SK-N-SH (cell line): ENCODE measurements around the gene ALX3. TPM values are rescaled to one million over a fixed set of nuclear protein-coding genes. Genes with fewer than 3 reads are reported as not detected.

Source experiments
- CTCF ChIA-PET: fragments of 300-600, 350-600 bp; formaldehyde crosslinking; extraction: SDS; loops from one replicate; lab custom pipeline; 2021; lab: Yijun Ruan, JAX
- POLR2A ChIA-PET: fragments of 350-600 bp; sonication (Branson Sonifier 250); formaldehyde crosslinking; extraction: SDS; loops from one replicate; lab custom pipeline; 2020; ENCODE audit warnings: antibody characterized with exemption, inconsistent platforms; lab: Yijun Ruan, JAX
- DNase-seq: peaks from one replicate; pipeline ENCODE4 v3.0.0; 2012
- H2AFZ ChIP-seq: fragments of 200-600 bp; sonication (generic); 2 replicates; pipeline ENCODE4 v1.8.1; 2016; ENCODE audit warnings: antibody characterized with exemption, mild to moderate bottlenecking, low read depth
- H3F3A ChIP-seq: fragments of 200-600 bp; sonication (generic); replicated peaks from 2 replicates; pipeline ENCODE3; 2016; ENCODE audit warnings: antibody characterized with exemption, mild to moderate bottlenecking; ENCODE audit not compliant: insufficient read depth
- H3K27ac ChIP-seq, 2 experiments: fragments of 200-500 bp in 1 of 2; fragments of 200-600 bp in 1 of 2; sonication (Bioruptor generic) in 1 of 2; sonication (generic), shearing (Covaris generic) in 1 of 2; 2 replicates each; pipeline versions ENCODE4 v1.5.1 to v1.6.1; 2014 to 2016; ENCODE audit warnings: low read depth in 2 of 2, inconsistent platforms in 1 of 2, low read length in 1 of 2, mild to moderate bottlenecking in 1 of 2, mixed read lengths in 1 of 2
- H3K27me3 ChIP-seq: fragments of 200-600 bp; sonication (generic), shearing (Covaris generic); 2 replicates; pipeline ENCODE4 v1.6.1; 2016; ENCODE audit warnings: mixed run types; ENCODE audit not compliant: insufficient read depth
- H3K36me3 ChIP-seq, 2 experiments: fragments of 200-500 bp in 1 of 2; fragments of 200-600 bp in 1 of 2; sonication (Bioruptor generic) in 1 of 2; sonication (generic) in 1 of 2; replicated peaks in 1 of 2; 2 replicates each; pipeline versions ENCODE3 to v1.5.1; 2014 to 2016; ENCODE audit warnings: low read length in 1 of 2, mild to moderate bottlenecking in 1 of 2; ENCODE audit not compliant: insufficient read depth in 2 of 2, control insufficient read depth in 1 of 2
- H3K4me1 ChIP-seq, 2 experiments: fragments of 200-500 bp in 1 of 2; fragments of 200-600 bp in 1 of 2; sonication (Bioruptor generic) in 1 of 2; sonication (generic), shearing (Covaris generic) in 1 of 2; 2 replicates each; pipeline versions ENCODE4 v1.5.1 to v1.6.1; 2014 to 2016; ENCODE audit warnings: low read depth in 1 of 2, low read length in 1 of 2, mixed run types in 1 of 2; ENCODE audit not compliant: insufficient read depth in 2 of 2, control insufficient read depth in 1 of 2
- H3K4me2 ChIP-seq: fragments of 200-600 bp; sonication (generic), shearing (Covaris generic); 2 replicates; pipeline ENCODE4 v1.6.1; 2017; ENCODE audit warnings: mixed run types
- H3K4me3 ChIP-seq, 2 experiments: fragments of 200-500 bp in 1 of 2; fragments of 200-600 bp in 1 of 2; sonication (Bioruptor generic) in 1 of 2; sonication (generic), shearing (Covaris generic) in 1 of 2; 2 replicates each; pipeline versions ENCODE4 v1.5.1 to v1.8.1; 2014 to 2016; ENCODE audit warnings: low read depth in 2 of 2, inconsistent platforms in 1 of 2, low read length in 1 of 2, mild to moderate bottlenecking in 1 of 2, mixed read lengths in 1 of 2, moderate library complexity in 1 of 2
- H3K79me2 ChIP-seq: fragments of 200-600 bp; sonication (generic); 2 replicates; pipeline ENCODE4 v1.8.1; 2017; ENCODE audit warnings: mild to moderate bottlenecking; ENCODE audit not compliant: insufficient read depth
- H3K9ac ChIP-seq: fragments of 200-600 bp; sonication (generic); 2 replicates; pipeline ENCODE4 v1.6.1; 2017; ENCODE audit warnings: mixed run types
- H3K9me2 ChIP-seq: fragments of 200-600 bp; sonication (generic); 2 replicates; pipeline ENCODE4 v1.6.1; 2017; ENCODE audit warnings: mixed run types
- H3K9me3 ChIP-seq: fragments of 200-600 bp; sonication (generic); 2 replicates; pipeline ENCODE4 v1.6.1; 2017; ENCODE audit warnings: mixed run types, mild to moderate bottlenecking, moderate library complexity
- H4K20me1 ChIP-seq: fragments of 200-600 bp; sonication (generic); 2 replicates; pipeline ENCODE4 v1.6.1; 2017; ENCODE audit warnings: mild to moderate bottlenecking, mixed run types; ENCODE audit not compliant: insufficient read depth
- CHD2 ChIP-seq: fragments of 150-350 bp; IDR thresholded peaks from 2 replicates; pipeline ENCODE4 v1.6.1; 2018; ENCODE audit warnings: low read length; ENCODE audit not compliant: partially characterized antibody
- EP300 ChIP-seq, 2 experiments: IDR thresholded peaks; 2 replicates each; pipeline versions ENCODE4 v1.4.0 to v1.6.1; 2012; ENCODE audit warnings: borderline replicate concordance in 1 of 2, low read depth in 1 of 2, low read length in 1 of 2
- EZH2phosphoT487 ChIP-seq: fragments of 200-600 bp; sonication (generic); IDR thresholded peaks from 2 replicates; pipeline ENCODE4 v1.6.1; 2017; ENCODE audit warnings: low read depth, mixed run types, mild to moderate bottlenecking, antibody characterized with exemption, moderate library complexity, borderline replicate concordance
- FOXJ3 ChIP-seq: sonication (generic); formaldehyde crosslinking; IDR thresholded peaks from 2 replicates; pipeline ENCODE4 v1.5.1; 2020; ENCODE audit warnings: mild to moderate bottlenecking, missing genetic modification reagents
- GABPA ChIP-seq: IDR thresholded peaks from 2 replicates; pipeline ENCODE4 v1.4.0; 2012; ENCODE audit warnings: low read depth, mild to moderate bottlenecking
- GATA2 ChIP-seq: sonication (generic); formaldehyde crosslinking; IDR thresholded peaks from 2 replicates; pipeline ENCODE4 v1.5.0; 2020; ENCODE audit warnings: mild to moderate bottlenecking, missing genetic modification reagents
- JUND ChIP-seq: IDR thresholded peaks from 2 replicates; pipeline ENCODE4 v1.4.0; 2012
- POLR2AphosphoS5 ChIP-seq: IDR thresholded peaks from 2 replicates; pipeline ENCODE4 v1.6.1; 2012; ENCODE audit warnings: low read depth, low read length
- RAD21 ChIP-seq: IDR thresholded peaks from 2 replicates; pipeline ENCODE4 v1.6.1; 2012; ENCODE audit warnings: mild to moderate bottlenecking, low read length
- RXRA ChIP-seq: IDR thresholded peaks from 2 replicates; pipeline ENCODE4 v1.4.0; 2012; ENCODE audit warnings: low read depth, mild to moderate bottlenecking, borderline replicate concordance
- SMC3 ChIP-seq: IDR thresholded peaks from 2 replicates; pipeline ENCODE4 v1.6.1; 2012; ENCODE audit warnings: low read depth, low read length, improper control_type of control experiment
- TAF1 ChIP-seq: IDR thresholded peaks from 2 replicates; pipeline ENCODE4 v1.6.1; 2012; ENCODE audit warnings: low read depth, mild to moderate bottlenecking, low read length, moderate library complexity, borderline replicate concordance
- TCF12 ChIP-seq: IDR thresholded peaks from 2 replicates; pipeline ENCODE4 v1.4.0; 2012
- YY1 ChIP-seq: IDR thresholded peaks from 2 replicates; pipeline ENCODE4 v1.4.0; 2012; ENCODE audit warnings: low read depth, mild to moderate bottlenecking
- WGBS: methylation state at CpG from one replicate; pipeline ENCODE4 v1.1.6; 2017; ENCODE audit warnings: low lambda C conversion rate; 5-methylcytosine and 5-hydroxymethylcytosine counted together
- polyA plus RNA-seq, 3 experiments: library from polyadenylated mRNA; depleted of rRNA; stranded (reverse); fragments of >200 nt; gene quantifications; 2 replicates each; pipeline ENCODE4 v1.2.3, GENCODE V29; 2012
- TF ChIP-seq, protein P1 (sequence below): IDR thresholded peaks from 2 replicates; pipeline ENCODE4; 2012
- TF ChIP-seq, protein P2 (sequence below): fragments of 200-600 bp; sonication (generic); IDR thresholded peaks from 2 replicates; pipeline ENCODE4 v1.6.1; 2017; ENCODE audit warnings: antibody characterized with exemption, mild to moderate bottlenecking, moderate library complexity
- TF ChIP-seq, protein P3 (sequence below): IDR thresholded peaks from 2 replicates; pipeline ENCODE4 v1.4.0; 2012; ENCODE audit warnings: low read depth
- TF ChIP-seq, protein P4 (sequence below): fragments of 150-350 bp; IDR thresholded peaks from 2 replicates; pipeline ENCODE4 v1.6.1; 2016; ENCODE audit warnings: mild to moderate bottlenecking, low read depth, low read length

The ALX3 gene
- polyA plus RNA-seq, 1 of the 3 experiments (the other 2 are of a cell fraction): not detected

DNA sequence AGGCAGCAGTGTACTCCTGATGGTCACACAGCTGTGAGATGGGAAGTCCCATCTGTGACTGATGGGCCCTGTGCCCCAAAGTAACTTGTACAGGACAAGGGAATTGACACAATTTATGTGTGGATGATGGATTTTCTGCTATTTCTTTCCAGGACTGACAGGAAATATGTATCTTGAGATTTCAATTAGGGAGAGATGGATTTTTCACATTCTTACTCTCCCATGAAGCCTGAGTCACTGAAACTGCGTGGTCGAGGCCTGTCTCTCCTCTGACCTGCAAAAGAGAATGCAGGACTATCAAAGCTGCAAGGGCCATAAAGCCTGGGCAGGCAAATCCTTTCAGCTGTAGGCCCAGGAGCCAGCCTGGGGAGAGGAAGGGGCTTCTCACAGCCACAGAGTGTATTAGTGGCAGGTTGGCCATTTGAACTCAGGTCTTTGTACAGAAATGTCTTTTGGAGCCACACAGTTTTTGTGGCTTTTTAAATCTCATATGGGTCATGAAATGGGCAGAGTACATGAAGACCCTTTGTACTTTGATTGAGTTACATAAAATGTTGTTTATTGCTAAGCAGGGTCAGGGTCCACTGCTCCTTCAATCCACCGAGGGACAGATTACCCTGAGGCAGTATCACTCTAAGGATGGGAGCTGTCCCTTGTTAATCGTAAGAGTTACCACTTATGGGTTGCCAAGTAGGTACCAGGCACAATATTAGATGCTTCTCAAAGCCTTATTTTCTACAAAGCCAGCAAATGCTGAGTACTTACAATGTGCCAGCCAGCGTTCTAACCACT is 14.8 kb downstream of the ALX3 start (continued):
- TF ChIP-seq, protein P1, sequence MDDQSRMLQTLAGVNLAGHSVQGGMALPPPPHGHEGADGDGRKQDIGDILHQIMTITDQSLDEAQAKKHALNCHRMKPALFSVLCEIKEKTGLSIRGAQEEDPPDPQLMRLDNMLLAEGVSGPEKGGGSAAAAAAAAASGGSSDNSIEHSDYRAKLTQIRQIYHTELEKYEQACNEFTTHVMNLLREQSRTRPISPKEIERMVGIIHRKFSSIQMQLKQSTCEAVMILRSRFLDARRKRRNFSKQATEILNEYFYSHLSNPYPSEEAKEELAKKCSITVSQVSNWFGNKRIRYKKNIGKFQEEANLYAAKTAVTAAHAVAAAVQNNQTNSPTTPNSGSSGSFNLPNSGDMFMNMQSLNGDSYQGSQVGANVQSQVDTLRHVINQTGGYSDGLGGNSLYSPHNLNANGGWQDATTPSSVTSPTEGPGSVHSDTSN: peak; percentile 93
- TF ChIP-seq, all 33 proteins: peak for 11

DNA sequence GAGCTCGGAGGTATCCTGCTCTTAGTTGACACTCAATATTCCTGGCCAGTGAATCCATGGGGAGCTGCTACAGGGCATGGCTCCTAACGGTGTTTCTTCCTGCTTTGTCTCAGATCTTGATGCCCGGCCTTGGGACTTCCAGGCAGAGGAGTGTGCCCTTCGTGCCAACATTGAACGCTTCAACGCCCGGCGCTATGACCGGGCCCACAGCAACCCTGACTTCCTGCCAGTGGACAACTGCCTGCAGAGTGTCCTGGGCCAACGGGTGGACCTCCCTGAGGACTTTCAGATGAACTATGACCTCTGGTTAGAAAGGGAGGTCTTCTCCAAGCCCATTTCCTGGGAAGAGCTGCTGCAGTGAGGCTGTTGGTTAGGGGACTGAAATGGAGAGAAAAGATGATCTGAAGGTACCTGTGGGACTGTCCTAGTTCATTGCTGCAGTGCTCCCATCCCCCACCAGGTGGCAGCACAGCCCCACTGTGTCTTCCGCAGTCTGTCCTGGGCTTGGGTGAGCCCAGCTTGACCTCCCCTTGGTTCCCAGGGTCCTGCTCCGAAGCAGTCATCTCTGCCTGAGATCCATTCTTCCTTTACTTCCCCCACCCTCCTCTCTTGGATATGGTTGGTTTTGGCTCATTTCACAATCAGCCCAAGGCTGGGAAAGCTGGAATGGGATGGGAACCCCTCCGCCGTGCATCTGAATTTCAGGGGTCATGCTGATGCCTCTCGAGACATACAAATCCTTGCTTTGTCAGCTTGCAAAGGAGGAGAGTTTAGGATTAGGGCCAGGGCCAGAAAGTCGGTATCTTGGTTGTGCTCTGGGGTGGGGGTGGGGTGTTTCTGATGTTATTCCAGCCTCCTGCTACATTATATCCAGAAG is 16.7 kb downstream of the ALX3 start:
- DNase-seq: peak; percentile 71
- Histone ChIP-seq H3K27ac (peak overlapping the region in 1 of 2 experiments; percentile 93; a peak in 2 of 4 replicates), H3K9me2 (no peaks in the 10 kb centered on the region), H3K36me3 (peaks cover 55 to 78% of the 10 kb centered on the region in 2 experiments), H4K20me1 (peaks cover 8% of the 10 kb centered on the region), H3K4me1 (peaks cover 60 to 79% of the 10 kb centered on the region in 2 experiments)
- TF ChIP-seq SMC3 (peak; percentile 97), EZH2phosphoT487 (no peak), TAF1 (no peak), EP300 (IDR thresholded peaks at IDR 0.05; ENCODE audit: borderline replicate concordance in 1 of 2, low read depth in 1 of 2, low read length in 1 of 2) (no peak), RAD21 (peak; percentile 98), GATA2 (CRISPR knock-in tag) (no peak), RXRA (no peak), TCF12 (no peak), YY1 (no peak), CHD2 (peak; percentile 21), POLR2AphosphoS5 (no peak), GABPA (no peak), FOXJ3 (no peak), JUND (no peak)
- TF ChIP-seq, protein P2, sequence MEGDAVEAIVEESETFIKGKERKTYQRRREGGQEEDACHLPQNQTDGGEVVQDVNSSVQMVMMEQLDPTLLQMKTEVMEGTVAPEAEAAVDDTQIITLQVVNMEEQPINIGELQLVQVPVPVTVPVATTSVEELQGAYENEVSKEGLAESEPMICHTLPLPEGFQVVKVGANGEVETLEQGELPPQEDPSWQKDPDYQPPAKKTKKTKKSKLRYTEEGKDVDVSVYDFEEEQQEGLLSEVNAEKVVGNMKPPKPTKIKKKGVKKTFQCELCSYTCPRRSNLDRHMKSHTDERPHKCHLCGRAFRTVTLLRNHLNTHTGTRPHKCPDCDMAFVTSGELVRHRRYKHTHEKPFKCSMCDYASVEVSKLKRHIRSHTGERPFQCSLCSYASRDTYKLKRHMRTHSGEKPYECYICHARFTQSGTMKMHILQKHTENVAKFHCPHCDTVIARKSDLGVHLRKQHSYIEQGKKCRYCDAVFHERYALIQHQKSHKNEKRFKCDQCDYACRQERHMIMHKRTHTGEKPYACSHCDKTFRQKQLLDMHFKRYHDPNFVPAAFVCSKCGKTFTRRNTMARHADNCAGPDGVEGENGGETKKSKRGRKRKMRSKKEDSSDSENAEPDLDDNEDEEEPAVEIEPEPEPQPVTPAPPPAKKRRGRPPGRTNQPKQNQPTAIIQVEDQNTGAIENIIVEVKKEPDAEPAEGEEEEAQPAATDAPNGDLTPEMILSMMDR: peak; percentile 96
- TF ChIP-seq, protein P1: no peak
- TF ChIP-seq, protein P3, sequence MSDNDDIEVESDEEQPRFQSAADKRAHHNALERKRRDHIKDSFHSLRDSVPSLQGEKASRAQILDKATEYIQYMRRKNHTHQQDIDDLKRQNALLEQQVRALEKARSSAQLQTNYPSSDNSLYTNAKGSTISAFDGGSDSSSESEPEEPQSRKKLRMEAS: no peak
- TF ChIP-seq, protein P4, sequence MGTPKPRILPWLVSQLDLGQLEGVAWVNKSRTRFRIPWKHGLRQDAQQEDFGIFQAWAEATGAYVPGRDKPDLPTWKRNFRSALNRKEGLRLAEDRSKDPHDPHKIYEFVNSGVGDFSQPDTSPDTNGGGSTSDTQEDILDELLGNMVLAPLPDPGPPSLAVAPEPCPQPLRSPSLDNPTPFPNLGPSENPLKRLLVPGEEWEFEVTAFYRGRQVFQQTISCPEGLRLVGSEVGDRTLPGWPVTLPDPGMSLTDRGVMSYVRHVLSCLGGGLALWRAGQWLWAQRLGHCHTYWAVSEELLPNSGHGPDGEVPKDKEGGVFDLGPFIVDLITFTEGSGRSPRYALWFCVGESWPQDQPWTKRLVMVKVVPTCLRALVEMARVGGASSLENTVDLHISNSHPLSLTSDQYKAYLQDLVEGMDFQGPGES: no peak
- TF ChIP-seq, all 33 proteins: peak for 4
- Histone ChIP-seq H2AFZ (no peak overlapping the region), H3K4me3 (no peak overlapping the region; a peak in 1 of 4 replicates), H3K9me3 (no peaks in the 10 kb centered on the region), H3F3A (peaks cover 48% of the 10 kb centered on the region), H3K9ac (no peak overlapping the region), H3K79me2 (no peaks in the 10 kb centered on the region; the same call in 1 of the 2 replicates), H3K27me3 (no peaks in the 10 kb centered on the region), H3K4me2 (no peak overlapping the region)
- 72% methylated on average over 16 of the region's 16 CpGs for WGBS
- CTCF ChIA-PET: interaction anchor here (0.7 to 42.0 kb wide), 52 partner anchors 7 to 442 kb away, joined by 3 to 1768 read pairs (median 6); partner anchors contain the start of genes AHCYL1, ALX3, KCNC4 and RBM15
- POLR2A ChIA-PET: no interaction called here
